ENCODE measurements around the gene LRIG2. TPM values are rescaled to one million over a fixed set of nuclear protein-coding genes. Genes with fewer than 3 reads are reported as not detected.

The LRIG2 gene
- total and polyA plus RNA-seq, 2 of the 13 experiments (the other 11 are each of a cell fraction or from before 2014, with no cell fraction given): 8.1 to 12.2 TPM

DNA sequence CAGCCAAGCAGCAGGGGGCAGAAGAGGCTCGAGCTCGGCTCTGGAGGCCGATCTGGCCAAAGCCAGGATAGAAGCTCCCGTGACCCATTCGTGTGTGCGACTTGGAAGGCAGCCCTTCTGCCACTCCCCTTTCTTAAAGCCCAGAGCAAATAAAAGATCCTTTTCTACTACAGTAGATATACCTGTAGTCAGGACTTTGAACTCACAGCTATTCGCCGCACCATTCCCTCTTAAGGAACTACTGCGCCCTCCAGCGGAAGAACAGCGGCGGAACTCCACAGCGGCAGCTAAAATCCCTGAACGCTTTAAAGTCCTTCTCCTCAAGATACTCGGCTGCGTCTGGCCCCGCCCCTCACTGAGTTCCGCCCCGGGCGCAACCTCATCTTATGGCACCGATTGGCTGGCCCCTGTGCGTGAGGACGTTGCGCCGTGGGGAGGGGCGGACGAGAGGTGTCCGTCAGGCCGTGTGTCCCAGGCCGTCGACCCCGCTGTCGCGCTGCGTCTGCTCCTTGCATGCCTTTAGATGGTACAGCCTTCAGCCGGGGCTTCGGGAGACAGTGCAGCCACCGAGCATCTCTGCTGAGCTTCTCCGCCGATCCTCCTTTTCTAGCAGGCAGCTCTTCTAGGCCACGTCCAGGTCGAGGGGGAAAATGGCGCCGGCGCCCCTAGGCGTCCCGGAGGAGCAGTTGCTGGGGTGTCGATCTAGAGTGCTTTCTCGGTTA lies at the start of gene LRIG2 (continued):
- TF ChIP-seq, protein P1, sequence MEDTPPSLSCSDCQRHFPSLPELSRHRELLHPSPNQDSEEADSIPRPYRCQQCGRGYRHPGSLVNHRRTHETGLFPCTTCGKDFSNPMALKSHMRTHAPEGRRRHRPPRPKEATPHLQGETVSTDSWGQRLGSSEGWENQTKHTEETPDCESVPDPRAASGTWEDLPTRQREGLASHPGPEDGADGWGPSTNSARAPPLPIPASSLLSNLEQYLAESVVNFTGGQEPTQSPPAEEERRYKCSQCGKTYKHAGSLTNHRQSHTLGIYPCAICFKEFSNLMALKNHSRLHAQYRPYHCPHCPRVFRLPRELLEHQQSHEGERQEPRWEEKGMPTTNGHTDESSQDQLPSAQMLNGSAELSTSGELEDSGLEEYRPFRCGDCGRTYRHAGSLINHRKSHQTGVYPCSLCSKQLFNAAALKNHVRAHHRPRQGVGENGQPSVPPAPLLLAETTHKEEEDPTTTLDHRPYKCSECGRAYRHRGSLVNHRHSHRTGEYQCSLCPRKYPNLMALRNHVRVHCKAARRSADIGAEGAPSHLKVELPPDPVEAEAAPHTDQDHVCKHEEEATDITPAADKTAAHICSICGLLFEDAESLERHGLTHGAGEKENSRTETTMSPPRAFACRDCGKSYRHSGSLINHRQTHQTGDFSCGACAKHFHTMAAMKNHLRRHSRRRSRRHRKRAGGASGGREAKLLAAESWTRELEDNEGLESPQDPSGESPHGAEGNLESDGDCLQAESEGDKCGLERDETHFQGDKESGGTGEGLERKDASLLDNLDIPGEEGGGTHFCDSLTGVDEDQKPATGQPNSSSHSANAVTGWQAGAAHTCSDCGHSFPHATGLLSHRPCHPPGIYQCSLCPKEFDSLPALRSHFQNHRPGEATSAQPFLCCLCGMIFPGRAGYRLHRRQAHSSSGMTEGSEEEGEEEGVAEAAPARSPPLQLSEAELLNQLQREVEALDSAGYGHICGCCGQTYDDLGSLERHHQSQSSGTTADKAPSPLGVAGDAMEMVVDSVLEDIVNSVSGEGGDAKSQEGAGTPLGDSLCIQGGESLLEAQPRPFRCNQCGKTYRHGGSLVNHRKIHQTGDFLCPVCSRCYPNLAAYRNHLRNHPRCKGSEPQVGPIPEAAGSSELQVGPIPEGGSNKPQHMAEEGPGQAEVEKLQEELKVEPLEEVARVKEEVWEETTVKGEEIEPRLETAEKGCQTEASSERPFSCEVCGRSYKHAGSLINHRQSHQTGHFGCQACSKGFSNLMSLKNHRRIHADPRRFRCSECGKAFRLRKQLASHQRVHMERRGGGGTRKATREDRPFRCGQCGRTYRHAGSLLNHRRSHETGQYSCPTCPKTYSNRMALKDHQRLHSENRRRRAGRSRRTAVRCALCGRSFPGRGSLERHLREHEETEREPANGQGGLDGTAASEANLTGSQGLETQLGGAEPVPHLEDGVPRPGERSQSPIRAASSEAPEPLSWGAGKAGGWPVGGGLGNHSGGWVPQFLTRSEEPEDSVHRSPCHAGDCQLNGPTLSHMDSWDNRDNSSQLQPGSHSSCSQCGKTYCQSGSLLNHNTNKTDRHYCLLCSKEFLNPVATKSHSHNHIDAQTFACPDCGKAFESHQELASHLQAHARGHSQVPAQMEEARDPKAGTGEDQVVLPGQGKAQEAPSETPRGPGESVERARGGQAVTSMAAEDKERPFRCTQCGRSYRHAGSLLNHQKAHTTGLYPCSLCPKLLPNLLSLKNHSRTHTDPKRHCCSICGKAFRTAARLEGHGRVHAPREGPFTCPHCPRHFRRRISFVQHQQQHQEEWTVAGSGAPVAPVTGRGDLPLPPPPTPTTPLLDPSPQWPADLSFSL (CRISPR knock-in tag; IDR thresholded peaks at IDR 0.05): no peak
- 0 out of 2 replicates have a peak, but pooled peaks have one; percentile 26 for TF ChIP-seq NFKBIZ (CRISPR knock-in tag; IDR thresholded peaks at IDR 0.05)
- peak; percentile 41; the same call in 1 of the 2 replicates for TF ChIP-seq HNF4G (IDR thresholded peaks at IDR 0.05; ENCODE audit: borderline replicate concordance, low read depth, low read length)
- peak; percentile 29; the same call in 1 of the 2 replicates for TF ChIP-seq HNF4G (CRISPR knock-in tag; IDR thresholded peaks at IDR 0.05; ENCODE audit: borderline replicate concordance, low read depth)
- TF ChIP-seq HMGA1 (CRISPR knock-in tag; conservative IDR thresholded peaks at IDR 0.05): no peak
- TF ChIP-seq REPIN1 (CRISPR knock-in tag; IDR thresholded peaks at IDR 0.05; ENCODE audit: borderline replicate concordance, low read depth): peak; percentile 70; the same call in 1 of the 2 replicates
- TF ChIP-seq, protein P2, sequence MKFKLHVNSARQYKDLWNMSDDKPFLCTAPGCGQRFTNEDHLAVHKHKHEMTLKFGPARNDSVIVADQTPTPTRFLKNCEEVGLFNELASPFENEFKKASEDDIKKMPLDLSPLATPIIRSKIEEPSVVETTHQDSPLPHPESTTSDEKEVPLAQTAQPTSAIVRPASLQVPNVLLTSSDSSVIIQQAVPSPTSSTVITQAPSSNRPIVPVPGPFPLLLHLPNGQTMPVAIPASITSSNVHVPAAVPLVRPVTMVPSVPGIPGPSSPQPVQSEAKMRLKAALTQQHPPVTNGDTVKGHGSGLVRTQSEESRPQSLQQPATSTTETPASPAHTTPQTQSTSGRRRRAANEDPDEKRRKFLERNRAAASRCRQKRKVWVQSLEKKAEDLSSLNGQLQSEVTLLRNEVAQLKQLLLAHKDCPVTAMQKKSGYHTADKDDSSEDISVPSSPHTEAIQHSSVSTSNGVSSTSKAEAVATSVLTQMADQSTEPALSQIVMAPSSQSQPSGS (CRISPR knock-in tag; IDR thresholded peaks at IDR 0.05): no peak
- 0 out of 2 replicates have a peak, but pooled peaks have one; percentile 80 for TF ChIP-seq ZNF33A (CRISPR knock-in tag; IDR thresholded peaks at IDR 0.05; ENCODE audit: borderline replicate concordance)
- peak; percentile 70 for TF ChIP-seq STAG1 (CRISPR knock-in tag; IDR thresholded peaks at IDR 0.05)
- no peak for TF ChIP-seq ADNP (CRISPR knock-in tag; IDR thresholded peaks at IDR 0.05)
- TF ChIP-seq KMT2B (CRISPR knock-in tag; IDR thresholded peaks at IDR 0.05): peak; percentile 62
- TF ChIP-seq MIXL1 (CRISPR knock-in tag; IDR thresholded peaks at IDR 0.05): no peak; the same call in 1 of the 2 replicates
- TF ChIP-seq ZNF382 (CRISPR knock-in tag; IDR thresholded peaks at IDR 0.05; ENCODE audit: borderline replicate concordance): no peak
- TF ChIP-seq, protein P3, sequence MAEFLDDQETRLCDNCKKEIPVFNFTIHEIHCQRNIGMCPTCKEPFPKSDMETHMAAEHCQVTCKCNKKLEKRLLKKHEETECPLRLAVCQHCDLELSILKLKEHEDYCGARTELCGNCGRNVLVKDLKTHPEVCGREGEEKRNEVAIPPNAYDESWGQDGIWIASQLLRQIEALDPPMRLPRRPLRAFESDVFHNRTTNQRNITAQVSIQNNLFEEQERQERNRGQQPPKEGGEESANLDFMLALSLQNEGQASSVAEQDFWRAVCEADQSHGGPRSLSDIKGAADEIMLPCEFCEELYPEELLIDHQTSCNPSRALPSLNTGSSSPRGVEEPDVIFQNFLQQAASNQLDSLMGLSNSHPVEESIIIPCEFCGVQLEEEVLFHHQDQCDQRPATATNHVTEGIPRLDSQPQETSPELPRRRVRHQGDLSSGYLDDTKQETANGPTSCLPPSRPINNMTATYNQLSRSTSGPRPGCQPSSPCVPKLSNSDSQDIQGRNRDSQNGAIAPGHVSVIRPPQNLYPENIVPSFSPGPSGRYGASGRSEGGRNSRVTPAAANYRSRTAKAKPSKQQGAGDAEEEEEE (CRISPR knock-in tag; IDR thresholded peaks at IDR 0.05; ENCODE audit: borderline replicate concordance): no peak
- TF ChIP-seq HNRNPL (IDR thresholded peaks at IDR 0.05; ENCODE audit: low read depth, low read length): no peak

Measured in HepG2 (cell line).